GM23248 (cell line): ENCODE measurements around the gene AKT1S1.

Experiments
- EZH2 ChIP-seq: fragments of 200-600 bp; sonication (generic); IDR thresholded peaks from 2 replicates; pipeline ENCODE4 v1.6.1; 2018; ENCODE audit warnings: antibody characterized with exemption, mild to moderate bottlenecking; ENCODE audit not compliant: insufficient read depth, poor library complexity, severe bottlenecking
- EZH2phosphoT487 ChIP-seq: fragments of 200-600 bp; sonication (generic); IDR thresholded peaks from 2 replicates; pipeline ENCODE4 v1.6.1; 2018; ENCODE audit warnings: antibody characterized with exemption, moderate library complexity, mild to moderate bottlenecking, low read depth; ENCODE audit not compliant: insufficient read depth

DNA sequence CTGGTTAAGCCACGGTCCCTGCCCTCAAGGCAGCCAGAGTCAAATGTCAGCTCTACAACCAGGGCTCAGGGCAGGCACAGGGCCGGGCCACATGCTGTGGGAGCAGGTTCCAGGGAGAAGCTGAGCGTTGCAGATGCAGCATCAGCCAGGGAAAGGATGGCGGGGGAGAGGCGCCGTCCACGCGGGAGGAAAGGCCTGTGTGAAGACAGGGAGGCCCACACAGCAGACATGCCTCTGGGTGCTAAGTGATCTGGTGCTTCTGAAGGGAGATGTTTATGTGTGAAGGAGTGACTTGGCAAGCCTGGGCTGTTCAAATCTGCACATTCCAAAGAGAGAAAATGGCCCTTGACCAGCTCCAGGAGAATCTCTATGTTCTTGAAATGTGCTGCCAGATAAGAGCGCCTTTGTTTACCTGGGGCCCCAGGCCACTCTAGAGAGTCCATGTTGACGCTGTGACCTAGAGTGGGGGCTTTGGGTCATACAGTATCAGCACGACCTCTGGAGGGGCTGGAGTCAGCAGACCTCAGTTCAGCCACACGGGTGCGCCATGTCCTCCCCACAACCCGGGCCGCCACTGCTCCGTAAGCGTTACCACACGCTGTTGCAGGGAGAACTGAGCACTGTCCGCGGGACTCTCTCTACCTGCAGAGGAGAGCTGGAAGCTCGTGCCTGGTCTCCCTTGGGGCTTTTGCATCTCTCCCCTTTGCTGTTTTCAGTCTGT is 36.0 kb upstream of the AKT1S1 start:
- TF ChIP-seq EZH2 (no peak), EZH2phosphoT487 (no peak)
